ENCODE measurements around the gene AMN1. TPM values are rescaled to one million over a fixed set of nuclear protein-coding genes. Genes with fewer than 3 reads are reported as not detected.
A peak's percentile ranks its signal among the peaks of the same experiment; 100 is the strongest.

AMN1 gene
- 9.6 and 10.8 TPM in 2 replicates for total RNA-seq (2021)
- long read RNA-seq, transcript AMN1-211 (6 exons, 880 nt) = minor isoform, 6 of 56 reads
- long read RNA-seq, transcript AMN1-201 (7 exons, 2,110 nt) = major isoform, 34 of 56 reads
- long read RNA-seq, partial matches to known transcripts = 2 of 56 reads
- long read RNA-seq, other reads (novel, unspliced or antisense) = 9 of 56 reads

DNA sequence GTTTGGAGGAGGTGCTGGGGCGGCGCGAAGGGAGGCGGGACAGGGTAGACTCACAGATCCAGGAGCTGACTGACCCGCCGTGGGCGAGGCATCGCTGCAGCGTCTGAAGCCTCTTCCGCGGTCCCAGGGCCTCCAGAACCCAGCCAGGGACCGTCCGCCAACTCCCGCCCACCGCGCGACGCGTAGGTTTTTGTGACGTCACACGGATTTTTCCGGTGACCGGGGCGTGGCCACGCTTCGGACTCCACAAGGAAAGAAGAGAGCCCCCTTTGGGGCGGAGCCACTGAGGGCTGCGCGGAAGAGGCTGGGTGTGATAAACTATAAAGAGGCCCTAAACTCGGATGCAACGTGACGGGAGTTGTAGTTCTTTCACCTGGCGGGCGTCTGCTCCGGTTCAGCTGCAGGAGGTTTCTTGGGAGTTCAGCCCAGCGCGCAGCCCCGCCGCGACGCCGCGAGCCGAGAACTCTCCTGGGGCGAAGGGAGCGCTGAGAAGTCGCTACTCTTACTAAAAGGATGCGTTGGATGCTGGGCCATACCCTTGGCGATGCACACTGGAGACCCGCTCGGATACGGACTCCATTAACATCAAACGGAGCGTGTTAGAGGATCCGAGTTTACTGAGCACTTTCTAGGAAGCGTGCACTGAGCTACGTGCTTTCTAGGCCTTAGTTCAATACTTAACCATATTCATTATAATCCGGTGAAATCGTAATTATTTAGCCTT, at the start of gene AMN1:
AMN1 (minus strand) TSS at position 105 of the 724 bp plus-strand sequence; CDS start at position 92, 13 bp downstream.
- H3K36me3 Mint-ChIP-seq (ENCODE audit: insufficient read depth in 1 of 3, low read depth in 3 of 3) = peaks cover 2 to 16% (median 8%) of the 10 kb centered on the region in 3 experiments; a peak in 6 of 7 replicates
- H3K4me2 ChIP-seq (ENCODE audit: insufficient read depth, insufficient read length, low read length) = peak within 1 kb of the TSS; percentile 69
- H3K27me3 ChIP-seq (ENCODE audit: insufficient read depth, low read length) = no peaks in the 10 kb centered on the region; the same call in 1 of the 2 replicates
- peaks cover 17% of the 10 kb centered on the region for H3K27me3 Mint-ChIP-seq (ENCODE audit: low read depth)
- peaks cover 8 to 10% of the 10 kb centered on the region in 2 experiments; a peak in 4 of 5 replicates for H3K9me3 Mint-ChIP-seq
- H3K9ac ChIP-seq (ENCODE audit: extremely low read depth, insufficient read length, low read length) = peak within 1 kb of the TSS; percentile 59
- H3K4me1 ChIP-seq (ENCODE audit: insufficient read depth, low read length) = no peaks in the 10 kb centered on the region; the same call in 1 of the 2 replicates
- peaks cover 41 to 44% of the 10 kb centered on the region in 2 experiments for H3K4me1 Mint-ChIP-seq
- no peak within 1 kb of the TSS for H2BK15ac ChIP-seq (ENCODE audit: low read depth, low read length)
- peak within 1 kb of the TSS; percentile 92 to 95 for H3K4me3 Mint-ChIP-seq
- no peaks in the 10 kb centered on the region for H3K79me1 ChIP-seq (ENCODE audit: insufficient read depth, low read depth, low read length, poor library complexity, severe bottlenecking)
- no peak within 1 kb of the TSS for H3K4ac ChIP-seq (ENCODE audit: low read depth, low read length)
- peak within 1 kb of the TSS; percentile 90 to 97 (median 91) for H3K27ac Mint-ChIP-seq
- H3K27ac ChIP-seq (ENCODE audit: insufficient read length, low read depth, low read length) = no peak within 1 kb of the TSS
- H4K20me1 ChIP-seq (ENCODE audit: control insufficient read depth, insufficient read depth, insufficient read length) = no peaks in the 10 kb centered on the region
- H2BK12ac ChIP-seq (ENCODE audit: insufficient read length, low read depth, low read length) = no peak within 1 kb of the TSS
- WGBS (ENCODE audit: extremely low coverage, insufficient read length, low lambda C conversion rate) = no CpG with 5 or more reads among the region's 59 CpGs
- peaks cover 3% of the 10 kb centered on the region for H3K23me2 ChIP-seq (ENCODE audit: insufficient read length, low read depth, low read length, poor library complexity, severe bottlenecking)
- peak within 1 kb of the TSS; percentile 36 for H3K18ac ChIP-seq (ENCODE audit: insufficient read length, low read depth, low read length)
- peak; percentile 100 for DNase-seq
- H3K9me3 ChIP-seq (ENCODE audit: control insufficient read depth, low read depth, low read length) = no peaks in the 10 kb centered on the region
- no peak within 1 kb of the TSS for H4K91ac ChIP-seq (ENCODE audit: insufficient read length, low read depth, low read length)
- no peak within 1 kb of the TSS for H3T11ph ChIP-seq (ENCODE audit: low read length)
- H4K5ac ChIP-seq (ENCODE audit: insufficient read length, low read depth, low read length) = no peak within 1 kb of the TSS
- no peak within 1 kb of the TSS for H3K23ac ChIP-seq (ENCODE audit: insufficient read length, low read depth, low read length)
- TF ChIP-seq, protein P1, sequence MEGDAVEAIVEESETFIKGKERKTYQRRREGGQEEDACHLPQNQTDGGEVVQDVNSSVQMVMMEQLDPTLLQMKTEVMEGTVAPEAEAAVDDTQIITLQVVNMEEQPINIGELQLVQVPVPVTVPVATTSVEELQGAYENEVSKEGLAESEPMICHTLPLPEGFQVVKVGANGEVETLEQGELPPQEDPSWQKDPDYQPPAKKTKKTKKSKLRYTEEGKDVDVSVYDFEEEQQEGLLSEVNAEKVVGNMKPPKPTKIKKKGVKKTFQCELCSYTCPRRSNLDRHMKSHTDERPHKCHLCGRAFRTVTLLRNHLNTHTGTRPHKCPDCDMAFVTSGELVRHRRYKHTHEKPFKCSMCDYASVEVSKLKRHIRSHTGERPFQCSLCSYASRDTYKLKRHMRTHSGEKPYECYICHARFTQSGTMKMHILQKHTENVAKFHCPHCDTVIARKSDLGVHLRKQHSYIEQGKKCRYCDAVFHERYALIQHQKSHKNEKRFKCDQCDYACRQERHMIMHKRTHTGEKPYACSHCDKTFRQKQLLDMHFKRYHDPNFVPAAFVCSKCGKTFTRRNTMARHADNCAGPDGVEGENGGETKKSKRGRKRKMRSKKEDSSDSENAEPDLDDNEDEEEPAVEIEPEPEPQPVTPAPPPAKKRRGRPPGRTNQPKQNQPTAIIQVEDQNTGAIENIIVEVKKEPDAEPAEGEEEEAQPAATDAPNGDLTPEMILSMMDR (conservative IDR thresholded peaks at IDR 0.05) = no peak
- no peak within 1 kb of the TSS for H2BK5ac ChIP-seq (ENCODE audit: insufficient read length, low read length)
- H2BK120ac ChIP-seq (ENCODE audit: low read depth, low read length, poor library complexity, severe bottlenecking) = no peak within 1 kb of the TSS
- H3K14ac ChIP-seq (ENCODE audit: insufficient read depth, low read length) = 0 out of 2 replicates have a peak within 1 kb of the TSS, but pooled peaks have one; percentile 69
- no peak within 1 kb of the TSS for H3K56ac ChIP-seq (ENCODE audit: insufficient read length, low read depth, low read length)
- no peak within 1 kb of the TSS for H2AFZ ChIP-seq (ENCODE audit: low read length)
- H2BK20ac ChIP-seq (ENCODE audit: low read depth, low read length, poor library complexity, severe bottlenecking) = no peak within 1 kb of the TSS
- H2AK5ac ChIP-seq (ENCODE audit: insufficient read length, low read length) = no peak within 1 kb of the TSS
- H4K8ac ChIP-seq (replicated peaks; ENCODE audit: insufficient read length, low read depth, low read length) = no peak within 1 kb of the TSS
- no peaks in the 10 kb centered on the region for H3K79me2 ChIP-seq (ENCODE audit: insufficient read depth, low read length)

Data from H9 (cell line).